Mesothelial cell of epicardium (in vitro differentiated cells): ENCODE results near the gene BBIP1. TPM values are rescaled to one million over a fixed set of nuclear protein-coding genes. Genes with fewer than 3 reads are reported as not detected.
A peak's percentile ranks its signal among the peaks of the same experiment; 100 is the strongest.

Experiments used
- DNase-seq, 2 experiments: peaks; one replicate each; pipeline ENCODE4 v3.0.0; 2021; ENCODE audit warnings: low spot score in 2 of 2; ENCODE audit not compliant: unreplicated experiment in 2 of 2
- H3K27ac Mint-ChIP-seq: 2 replicates; pipeline ENCODE4 v1.8.0; 2021; ENCODE audit warnings: mixed read lengths
- H3K27me3 Mint-ChIP-seq: 2 replicates; pipeline ENCODE4 v1.8.0; 2021; ENCODE audit warnings: low read depth, mixed read lengths
- H3K36me3 Mint-ChIP-seq: 2 replicates; pipeline ENCODE4 v1.8.0; 2021; ENCODE audit warnings: mixed read lengths
- H3K4me1 Mint-ChIP-seq: 2 replicates; pipeline ENCODE4 v1.8.0; 2021; ENCODE audit warnings: mixed read lengths
- H3K4me3 Mint-ChIP-seq: 2 replicates; pipeline ENCODE4 v1.8.0; 2021; ENCODE audit warnings: mild to moderate bottlenecking, moderate library complexity, mixed read lengths
- H3K9me3 Mint-ChIP-seq: 2 replicates; pipeline ENCODE4 v1.8.0; 2021; ENCODE audit warnings: mixed read lengths
- total RNA-seq: library from RNA; stranded (reverse); gene quantifications from 3 replicates; pipeline ENCODE4 v1.2.1, GENCODE V29; 2021
- TF ChIP-seq, protein P1 (sequence below): fragments of 200-600 bp; sonication (generic); IDR thresholded peaks from one replicate; pipeline ENCODE4 v1.5.0; 2021; ENCODE audit warnings: antibody characterized with exemption; ENCODE audit not compliant: unreplicated experiment

The BBIP1 gene
- total RNA-seq, 1 donor from 2014 or later = 16.3 TPM

DNA sequence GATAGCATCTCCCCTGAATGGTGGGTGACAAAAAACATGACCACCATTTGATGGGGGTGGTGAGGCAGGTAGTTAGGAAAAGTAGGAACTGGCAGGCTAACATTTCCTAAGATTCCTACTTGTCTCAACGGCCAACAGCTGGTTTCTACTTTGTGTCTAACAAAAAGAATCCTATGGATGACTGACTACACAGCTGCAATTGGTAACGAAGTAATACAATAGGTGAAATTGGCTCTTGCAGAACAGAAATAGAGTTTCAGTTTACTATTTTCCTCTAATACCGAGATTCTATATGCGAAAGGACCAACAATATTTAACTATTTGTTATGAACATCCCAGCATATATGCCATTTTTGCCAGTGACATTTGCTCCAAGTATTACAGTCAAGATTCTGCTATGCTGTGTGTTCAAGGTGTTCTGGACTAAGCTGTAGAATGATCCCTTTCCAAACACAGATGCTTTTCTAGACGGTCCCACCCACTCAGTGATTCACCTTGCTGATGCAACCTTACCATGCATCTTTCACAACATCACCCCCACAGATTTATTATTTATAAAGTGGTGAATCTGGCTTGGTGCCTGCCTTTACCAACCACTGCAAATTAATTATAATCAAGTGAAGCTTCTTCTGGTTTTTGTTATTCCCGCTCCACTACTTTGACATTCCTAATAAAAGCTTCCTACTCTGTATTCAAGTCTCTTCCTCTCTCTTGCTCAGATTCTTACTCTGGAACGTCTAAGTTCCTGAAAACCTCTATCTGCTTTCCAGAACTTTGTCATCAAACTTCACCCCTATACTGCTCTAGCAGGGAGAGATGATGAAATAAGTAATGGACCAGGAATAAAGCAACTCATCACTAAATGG lies 16.8 kb downstream of the BBIP1 start:
- peaks cover 33% of the 10 kb centered on the region for H3K36me3 Mint-ChIP-seq
- no peaks in the 10 kb centered on the region for H3K4me1 Mint-ChIP-seq
- DNase-seq = no peak
- no peaks in the 10 kb centered on the region for H3K27me3 Mint-ChIP-seq
- TF ChIP-seq, protein P1, sequence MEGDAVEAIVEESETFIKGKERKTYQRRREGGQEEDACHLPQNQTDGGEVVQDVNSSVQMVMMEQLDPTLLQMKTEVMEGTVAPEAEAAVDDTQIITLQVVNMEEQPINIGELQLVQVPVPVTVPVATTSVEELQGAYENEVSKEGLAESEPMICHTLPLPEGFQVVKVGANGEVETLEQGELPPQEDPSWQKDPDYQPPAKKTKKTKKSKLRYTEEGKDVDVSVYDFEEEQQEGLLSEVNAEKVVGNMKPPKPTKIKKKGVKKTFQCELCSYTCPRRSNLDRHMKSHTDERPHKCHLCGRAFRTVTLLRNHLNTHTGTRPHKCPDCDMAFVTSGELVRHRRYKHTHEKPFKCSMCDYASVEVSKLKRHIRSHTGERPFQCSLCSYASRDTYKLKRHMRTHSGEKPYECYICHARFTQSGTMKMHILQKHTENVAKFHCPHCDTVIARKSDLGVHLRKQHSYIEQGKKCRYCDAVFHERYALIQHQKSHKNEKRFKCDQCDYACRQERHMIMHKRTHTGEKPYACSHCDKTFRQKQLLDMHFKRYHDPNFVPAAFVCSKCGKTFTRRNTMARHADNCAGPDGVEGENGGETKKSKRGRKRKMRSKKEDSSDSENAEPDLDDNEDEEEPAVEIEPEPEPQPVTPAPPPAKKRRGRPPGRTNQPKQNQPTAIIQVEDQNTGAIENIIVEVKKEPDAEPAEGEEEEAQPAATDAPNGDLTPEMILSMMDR = no peak
- H3K27ac Mint-ChIP-seq = no peak overlapping the region
- H3K9me3 Mint-ChIP-seq = no peaks in the 10 kb centered on the region
- H3K4me3 Mint-ChIP-seq = no peak overlapping the region

DNA sequence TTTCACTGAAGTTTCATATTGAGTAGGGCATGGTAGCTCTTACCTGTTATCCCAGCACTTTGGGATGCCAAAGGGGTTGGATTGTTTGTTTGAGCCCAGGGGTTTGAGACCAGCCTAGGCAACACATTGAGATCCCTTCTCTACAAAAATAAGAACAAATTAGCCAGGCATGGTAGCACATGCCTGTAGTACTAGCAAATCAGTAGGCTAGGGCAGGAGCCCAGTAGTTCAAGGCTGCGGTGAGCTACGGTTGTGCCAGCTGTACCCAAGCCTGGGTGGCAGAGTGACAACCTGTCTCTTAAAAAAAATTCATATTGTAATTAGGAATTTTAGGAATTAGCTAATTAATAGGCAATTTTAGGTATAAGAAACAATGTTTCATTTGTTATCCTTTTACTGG lies 18.0 kb downstream of the BBIP1 start:
- Mint-ChIP-seq H3K27me3 (no peaks in the 10 kb centered on the region), H3K4me3 (no peak overlapping the region), H3K4me1 (no peaks in the 10 kb centered on the region), H3K9me3 (no peaks in the 10 kb centered on the region), H3K27ac (no peak overlapping the region), H3K36me3 (peaks cover 38% of the 10 kb centered on the region)
- no peak for DNase-seq
- TF ChIP-seq, protein P1 = no peak

- H3K4me1 Mint-ChIP-seq = no peaks in the 10 kb centered on the region
- DNase-seq = no peak
- H3K27me3 Mint-ChIP-seq = no peaks in the 10 kb centered on the region
- peaks cover 39% of the 10 kb centered on the region for H3K36me3 Mint-ChIP-seq
- no peak overlapping the region for H3K27ac Mint-ChIP-seq
- TF ChIP-seq, protein P1 = no peak
- no peaks in the 10 kb centered on the region for H3K9me3 Mint-ChIP-seq
- H3K4me3 Mint-ChIP-seq = no peak overlapping the region
These were observed 20.6 kb downstream of the BBIP1 start for GRCh38 chr10:110898391-110898790.

DNA sequence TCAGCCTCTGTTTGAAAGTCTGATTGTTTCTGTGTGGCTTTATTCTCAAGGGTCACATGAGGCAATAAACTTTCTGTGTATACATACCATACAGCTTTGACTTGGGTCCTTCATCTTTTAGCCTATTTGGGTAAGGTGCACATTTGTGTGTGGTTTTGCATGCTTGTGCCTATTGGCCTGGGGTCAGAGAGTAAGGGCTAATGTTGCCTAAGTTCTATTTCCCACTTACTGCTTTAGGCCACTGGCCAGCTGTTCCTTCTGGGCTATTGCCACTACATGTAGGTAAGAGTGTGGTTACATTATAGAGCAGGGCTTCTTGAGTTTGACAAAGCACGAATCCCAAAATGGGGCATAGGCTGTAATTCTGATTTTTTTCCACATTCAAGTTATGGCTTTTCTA lies 21.8 kb downstream of the BBIP1 start:
- H3K4me1 Mint-ChIP-seq = no peaks in the 10 kb centered on the region
- no peaks in the 10 kb centered on the region for H3K9me3 Mint-ChIP-seq
- no peak overlapping the region for H3K4me3 Mint-ChIP-seq
- H3K36me3 Mint-ChIP-seq = peaks cover 32% of the 10 kb centered on the region
- TF ChIP-seq, protein P1 = no peak
- H3K27ac Mint-ChIP-seq = no peak overlapping the region
- DNase-seq = no peak
- H3K27me3 Mint-ChIP-seq = no peaks in the 10 kb centered on the region

DNA sequence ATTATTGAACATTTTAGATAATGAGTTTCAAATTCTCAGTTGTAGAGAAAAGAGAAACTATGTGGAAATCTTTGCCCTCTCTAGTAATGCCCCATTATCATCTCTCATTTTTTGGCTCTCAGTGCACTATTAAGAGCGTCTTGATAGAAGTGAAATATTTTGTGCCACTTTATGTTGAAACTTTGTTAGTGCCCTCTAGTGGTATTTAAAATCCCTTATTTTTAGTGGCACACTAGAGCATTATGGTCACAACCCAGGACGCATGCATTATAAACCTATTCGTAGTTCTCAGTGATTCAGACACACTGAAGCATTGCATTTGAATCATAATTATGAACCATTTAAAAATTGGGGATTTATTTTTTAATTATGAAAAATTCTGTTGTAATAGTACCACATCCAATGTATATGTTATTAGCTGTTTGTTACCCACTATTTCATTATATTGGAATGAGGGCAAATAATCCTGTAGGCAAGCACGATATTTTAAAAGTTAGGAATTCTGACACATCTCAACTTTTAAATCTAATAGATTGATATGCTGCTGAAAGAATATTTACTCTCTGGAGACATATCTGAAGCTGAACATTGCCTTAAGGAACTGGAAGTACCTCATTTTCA lies 25.3 kb downstream of the BBIP1 start:
- Mint-ChIP-seq H3K9me3 (no peaks in the 10 kb centered on the region), H3K4me3 (no peak overlapping the region), H3K27ac (no peak overlapping the region), H3K36me3 (peaks cover 29% of the 10 kb centered on the region), H3K4me1 (no peaks in the 10 kb centered on the region), H3K27me3 (no peaks in the 10 kb centered on the region)
- DNase-seq = no peak
- TF ChIP-seq, protein P1 = peak; percentile 61
